NCI-H2081 treated with DMSO at 0.1 percent for 48 hours (cell line): Measurements from ENCODE around the gene IDH3A.
A peak's percentile ranks its signal among the peaks of the same experiment; 100 is the strongest.

ENCODE experiments used
- DNase-seq: peaks from one replicate; lab custom pipeline; 2025; lab: John Stamatoyannopoulos, UW

IDH3A gene

DNA sequence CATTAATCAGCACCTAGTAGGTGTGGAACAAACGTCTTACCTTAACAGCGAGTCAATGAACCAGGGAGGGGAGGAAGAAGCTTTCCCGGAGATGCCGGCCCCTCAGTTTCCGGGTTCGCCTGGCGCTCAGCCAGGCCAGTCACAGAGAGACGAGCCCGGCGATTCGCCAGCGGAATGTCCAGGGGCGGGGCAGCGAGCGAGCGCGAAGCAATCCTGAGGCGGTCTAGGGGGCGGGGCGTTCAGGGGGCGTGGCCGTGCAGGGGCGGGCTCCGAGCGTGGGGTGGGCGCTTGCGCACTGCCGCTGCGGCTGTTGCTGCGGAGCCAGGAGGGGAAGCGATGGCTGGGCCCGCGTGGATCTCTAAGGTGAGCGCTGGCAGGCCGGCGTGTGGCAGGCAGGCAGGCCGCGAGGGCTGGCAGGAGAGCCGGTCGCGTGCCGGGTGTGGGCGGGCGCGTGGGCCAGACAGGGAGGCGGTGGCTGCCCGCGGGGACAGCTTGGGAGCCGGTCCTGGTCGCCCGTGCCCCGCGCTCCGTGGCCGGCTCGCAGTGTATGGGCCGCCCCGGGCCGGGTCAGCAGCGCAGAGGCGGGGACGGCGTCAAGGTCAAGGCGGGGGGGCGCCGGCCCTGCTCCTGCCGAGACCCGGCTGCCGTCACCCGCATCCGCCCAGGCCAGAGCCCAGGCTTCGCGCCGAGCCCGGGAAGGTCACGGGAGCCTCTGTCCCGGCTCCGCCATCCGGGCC lies at the start of gene IDH3A:
IDH3A (plus strand) TSS at position 295 of the 737 bp plus-strand sequence; CDS start at position 337, 42 bp downstream.
- DNase-seq = peak; percentile 81

DNA sequence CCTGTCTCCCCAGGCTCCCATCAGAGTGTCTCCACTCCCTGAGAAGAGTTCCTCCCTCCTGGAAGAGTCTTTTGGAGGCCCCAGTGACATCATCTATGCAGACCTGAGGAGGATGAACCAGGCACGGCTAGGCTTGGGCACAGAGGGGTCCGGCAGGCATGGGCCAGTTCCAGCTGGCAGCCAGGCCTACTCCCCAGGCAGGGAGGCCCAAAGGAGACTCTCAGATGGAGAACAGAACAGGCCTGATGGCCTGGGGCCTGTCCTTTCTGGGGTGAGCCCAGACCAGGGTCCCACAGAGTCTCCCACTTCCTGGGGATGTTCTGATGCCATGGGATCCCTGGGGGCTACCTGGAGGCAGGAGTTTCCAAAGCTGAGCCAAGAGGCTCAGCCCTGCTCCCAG lies 48.3 kb upstream of the IDH3A start:
- DNase-seq = no peak

DNA sequence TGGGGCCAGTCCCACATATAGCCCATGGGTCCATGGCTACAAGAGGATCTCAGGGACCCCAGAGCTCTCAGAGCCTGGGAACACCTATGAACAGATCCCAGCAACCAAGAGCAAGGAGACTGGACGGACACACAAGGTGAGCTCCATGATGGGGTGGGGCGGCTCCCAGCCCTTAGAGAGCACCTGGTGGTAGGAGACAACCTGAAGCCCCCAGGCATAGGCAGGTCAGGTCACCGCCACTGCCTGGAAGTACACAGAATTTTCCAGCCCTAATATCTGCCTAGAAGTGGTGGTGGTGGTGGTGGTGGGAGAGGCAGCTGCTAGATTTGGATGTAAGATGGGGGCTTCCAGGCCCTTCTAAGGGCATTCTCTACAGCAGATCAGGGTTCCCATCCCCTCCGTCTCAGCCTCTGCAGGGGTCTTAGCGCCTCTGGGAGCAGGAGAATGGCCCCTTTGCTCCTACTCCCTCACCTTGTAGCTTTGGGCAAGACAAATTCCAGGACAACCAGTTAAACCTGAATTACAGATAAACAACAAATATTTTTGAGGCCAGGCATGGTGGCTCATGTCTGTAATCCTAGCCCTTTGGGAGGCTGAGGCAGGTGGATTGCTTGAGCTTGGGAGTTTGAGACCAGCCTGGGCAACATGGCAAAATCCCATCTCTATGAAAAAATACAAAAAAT lies 47.6 kb upstream of the IDH3A start:
- no peak for DNase-seq

DNA sequence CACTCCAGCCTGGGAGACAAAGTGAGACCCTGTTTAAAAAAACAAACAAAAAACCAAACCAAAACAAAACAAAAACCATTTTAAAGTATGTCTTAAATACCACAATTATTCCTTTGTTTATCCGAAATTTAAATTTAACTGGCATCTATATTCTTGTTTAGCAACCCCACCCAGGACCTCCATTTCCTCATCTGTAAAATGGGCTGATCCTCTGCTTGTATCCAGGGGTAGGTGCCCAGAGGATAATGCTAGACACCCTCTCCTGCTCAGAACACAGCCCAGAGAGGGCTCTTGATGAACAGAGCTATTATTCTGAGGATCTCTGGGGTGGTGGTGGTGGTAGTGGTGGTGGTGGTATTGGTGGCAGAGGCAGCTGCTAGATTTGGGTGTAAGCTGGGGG lies 47.0 kb upstream of the IDH3A start:
- DNase-seq = no peak

DNA sequence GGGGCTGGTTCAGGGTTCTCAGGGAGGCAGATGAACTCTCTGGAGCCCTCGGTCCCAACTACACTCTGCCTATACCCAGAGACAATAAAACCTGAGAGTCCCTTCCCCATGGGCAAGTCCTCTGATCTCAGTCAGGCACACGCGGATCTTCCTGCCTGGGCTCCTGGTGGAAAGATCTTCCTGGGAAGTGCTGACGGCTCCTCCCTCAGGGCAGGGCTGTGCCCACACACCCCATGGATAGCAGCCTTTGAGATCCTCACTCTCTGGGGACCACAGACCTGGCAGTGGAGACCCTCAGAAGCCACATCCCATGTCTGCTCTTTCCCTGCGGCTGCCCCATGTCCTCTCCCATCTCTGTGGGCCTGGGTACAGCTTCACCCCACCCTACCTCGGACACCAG lies 46.4 kb upstream of the IDH3A start:
- DNase-seq = no peak

DNA sequence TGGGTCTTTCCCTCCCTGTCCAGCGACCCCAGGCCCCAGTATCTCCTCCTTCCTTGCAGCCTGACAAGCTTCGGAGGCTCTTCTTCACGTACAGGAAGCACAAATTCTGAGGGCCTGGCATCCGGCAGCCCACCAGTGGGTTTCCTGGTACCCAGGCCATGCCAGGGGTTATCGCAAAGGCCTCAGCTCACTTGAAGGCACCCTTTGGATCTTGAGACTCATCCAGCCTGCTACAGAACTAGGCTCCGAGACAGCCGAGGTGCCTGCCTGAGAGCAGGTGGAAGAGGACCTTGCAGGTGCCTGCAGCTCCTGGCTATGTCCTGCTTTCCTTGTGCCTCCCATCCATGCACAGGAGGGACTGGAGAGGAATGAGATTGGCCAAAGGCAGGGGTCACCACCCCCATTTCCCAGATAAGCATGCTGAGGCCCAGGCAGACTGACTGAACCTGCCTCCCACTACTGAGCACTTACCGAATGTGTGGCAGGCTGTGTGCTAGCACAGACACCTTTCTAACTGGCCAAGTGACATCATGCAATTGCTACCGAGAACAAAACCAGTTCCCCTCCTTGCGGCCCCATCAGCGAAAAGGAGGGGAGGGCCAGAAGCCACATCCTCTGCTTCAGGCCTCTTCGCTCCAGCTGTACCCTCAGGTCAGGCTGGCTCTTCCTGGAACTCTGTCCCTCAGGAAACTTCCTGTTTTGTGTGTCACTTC lies 45.6 kb upstream of the IDH3A start:
- no peak for DNase-seq

DNA sequence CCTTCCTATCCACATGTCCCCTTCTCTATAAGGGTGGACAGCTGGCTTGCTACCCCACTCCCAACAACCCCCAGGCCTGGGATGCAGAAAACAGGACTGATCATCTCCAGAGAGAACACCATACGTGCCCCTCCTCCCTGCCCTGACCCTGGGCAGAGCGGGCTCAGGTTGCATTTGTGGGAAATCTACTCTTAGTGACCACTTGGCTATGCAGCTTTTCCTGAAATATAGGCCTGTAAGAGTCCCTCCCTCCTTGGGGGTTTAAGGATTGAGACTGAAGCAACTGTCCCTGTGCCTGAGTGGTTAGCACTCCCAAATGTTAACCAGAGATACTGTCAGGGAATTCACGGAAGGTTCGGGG lies 45.1 kb upstream of the IDH3A start:
- no peak for DNase-seq

DNA sequence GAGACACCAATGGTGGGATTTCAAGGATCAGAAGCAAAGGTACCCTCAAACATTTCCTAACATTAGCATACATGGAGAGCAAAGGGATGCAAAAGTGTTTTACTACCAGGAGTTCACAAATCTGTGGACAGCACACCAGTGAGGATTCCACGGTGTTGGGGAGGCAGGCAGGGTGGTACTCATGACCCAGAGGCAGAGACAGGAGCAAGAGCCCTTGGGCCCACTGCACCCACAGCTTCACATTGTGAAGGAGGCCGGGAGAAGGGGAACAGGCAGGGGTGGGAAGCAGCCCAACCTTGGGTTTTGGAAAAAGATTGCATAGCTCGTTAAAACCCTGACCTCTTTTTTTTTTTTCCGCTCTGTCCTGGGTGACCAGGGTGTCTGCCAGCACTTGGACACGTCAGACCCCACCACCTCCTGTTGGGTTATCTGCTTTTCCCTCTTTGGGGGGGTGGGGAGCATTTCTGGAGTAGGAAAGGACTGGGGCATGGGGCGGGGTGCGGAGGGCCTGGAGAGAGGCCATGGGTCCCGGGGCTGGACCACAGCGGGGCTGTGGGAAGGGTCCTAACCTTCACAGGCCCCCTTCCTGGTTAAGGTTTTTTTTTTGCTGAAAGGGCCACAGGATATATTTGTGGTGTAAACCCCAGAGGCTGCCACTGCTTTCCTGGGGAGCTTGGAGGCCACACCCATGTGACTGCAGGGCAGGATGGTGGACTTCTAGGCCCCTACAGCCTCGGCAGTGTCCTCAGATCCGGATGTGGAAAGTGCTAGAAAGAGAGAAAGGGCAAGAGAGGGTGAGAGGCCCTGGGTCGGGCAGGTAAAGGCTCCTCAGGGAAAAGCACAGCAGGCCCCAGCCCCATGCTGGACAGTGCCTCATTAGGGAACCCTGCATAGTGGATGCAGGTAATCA lies 44.3 kb upstream of the IDH3A start:
- DNase-seq = no peak

DNA sequence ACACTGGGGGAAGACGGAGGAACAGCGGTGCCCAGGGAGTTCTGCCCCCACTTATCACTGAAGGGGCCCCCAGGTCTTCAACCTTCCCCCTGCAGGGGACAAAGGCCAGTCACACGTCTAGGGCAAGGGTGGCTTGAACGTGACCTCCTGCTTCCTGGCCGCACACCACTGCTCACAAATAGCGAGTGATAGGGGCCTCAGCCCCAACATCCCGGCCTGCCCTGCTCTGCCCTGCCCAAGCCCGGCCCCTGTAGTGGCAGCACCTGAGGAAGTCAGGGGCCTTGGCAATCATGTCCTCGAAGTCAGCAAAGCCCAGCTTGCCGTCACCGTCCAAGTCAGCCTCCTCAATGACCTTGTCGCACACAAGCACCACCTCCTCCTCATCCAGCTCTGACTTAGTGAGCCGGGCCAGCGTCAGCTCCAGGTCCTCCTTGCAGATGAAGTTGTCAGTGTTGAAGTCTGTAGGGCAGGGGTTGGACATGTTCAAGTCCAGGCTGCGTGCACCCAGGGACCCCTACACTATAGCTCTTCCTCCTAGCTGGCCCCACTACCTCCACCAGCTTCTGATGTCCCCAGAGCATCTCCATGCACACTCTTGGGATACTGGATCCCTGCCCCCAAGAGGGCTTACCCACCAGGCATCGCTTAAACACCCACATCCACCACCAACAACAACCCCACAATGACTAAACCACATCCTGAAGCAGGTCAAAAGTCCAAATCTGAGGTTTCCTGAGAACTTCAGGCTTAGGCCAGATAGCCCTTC lies 43.5 kb upstream of the IDH3A start:
- no peak for DNase-seq

DNA sequence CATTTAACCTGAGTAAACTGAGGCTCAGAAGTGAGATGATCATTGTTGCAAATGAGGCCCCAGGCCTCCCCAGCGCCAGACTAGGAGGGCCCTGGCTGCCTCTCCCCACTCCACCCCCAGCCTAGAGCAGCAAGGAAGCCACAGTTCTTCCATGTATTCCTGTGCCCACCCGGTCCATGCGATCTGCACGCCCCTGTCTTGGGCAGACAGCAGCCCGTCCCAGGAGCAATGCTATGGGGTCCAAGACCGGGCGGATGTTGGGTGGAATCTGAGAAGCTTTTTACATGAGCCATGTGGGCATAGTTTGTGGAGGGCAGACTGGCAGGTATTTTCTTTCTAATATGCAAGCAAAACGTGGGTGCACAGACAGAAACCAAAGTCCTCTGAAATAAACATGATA lies 41.7 kb upstream of the IDH3A start:
- no peak for DNase-seq

DNA sequence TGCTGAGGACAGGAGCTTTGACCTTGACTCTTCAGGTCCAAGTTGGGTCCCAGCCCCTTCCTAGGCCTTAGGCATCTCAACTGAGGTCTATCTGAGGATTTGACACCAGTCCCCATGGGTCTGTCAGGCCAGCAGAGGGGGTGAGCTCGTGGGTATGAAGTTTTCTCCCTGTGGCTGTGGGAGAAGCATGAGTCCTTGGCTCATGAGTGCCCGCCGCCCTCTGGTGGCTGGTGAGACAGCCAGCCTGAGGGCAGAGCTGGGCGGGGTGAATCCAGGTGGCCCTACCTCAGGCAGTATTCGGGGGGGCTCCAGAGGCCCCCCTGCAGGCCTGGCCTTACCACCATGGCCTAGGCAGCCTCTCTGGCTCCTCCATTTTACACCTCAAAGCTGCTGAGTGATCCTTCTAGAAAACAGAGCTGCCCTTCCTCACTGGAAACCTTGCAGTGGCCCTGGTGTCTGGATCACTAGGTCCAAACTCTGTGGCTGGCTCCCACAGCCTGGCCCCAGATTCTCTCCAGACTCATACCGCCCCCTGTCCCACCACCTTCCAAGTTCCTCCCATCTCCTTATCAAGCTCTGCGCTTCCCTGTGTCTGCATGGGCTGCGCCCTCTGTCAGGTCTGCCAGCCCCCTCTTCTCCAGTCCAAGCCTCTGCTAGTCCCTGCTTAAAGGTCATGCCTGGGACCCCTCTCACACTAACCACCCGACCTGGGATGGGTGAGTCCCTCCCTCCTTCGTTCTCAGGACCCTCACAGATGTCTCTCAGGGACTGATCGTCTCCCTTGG lies 40.7 kb upstream of the IDH3A start:
- no peak for DNase-seq

DNA sequence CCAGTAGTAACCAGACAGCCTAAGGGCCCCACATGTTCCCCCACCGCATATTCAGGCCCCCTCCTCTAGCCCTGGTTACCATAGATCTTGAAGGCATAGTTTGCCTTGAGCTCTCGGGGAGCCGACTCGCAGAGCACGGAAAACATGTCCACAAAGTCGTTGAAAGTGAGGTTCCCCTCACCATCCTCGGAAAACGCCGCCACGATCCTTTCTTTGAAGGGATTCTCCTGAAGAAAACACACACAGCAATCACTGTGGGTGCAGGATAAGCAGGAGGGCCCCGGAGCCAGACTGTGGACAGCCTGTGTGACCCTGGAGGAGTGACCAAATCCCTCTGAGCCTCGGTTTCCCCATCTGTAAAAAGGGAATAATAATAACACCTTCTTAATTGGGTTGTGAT lies 40.0 kb upstream of the IDH3A start:
- no peak for DNase-seq

DNA sequence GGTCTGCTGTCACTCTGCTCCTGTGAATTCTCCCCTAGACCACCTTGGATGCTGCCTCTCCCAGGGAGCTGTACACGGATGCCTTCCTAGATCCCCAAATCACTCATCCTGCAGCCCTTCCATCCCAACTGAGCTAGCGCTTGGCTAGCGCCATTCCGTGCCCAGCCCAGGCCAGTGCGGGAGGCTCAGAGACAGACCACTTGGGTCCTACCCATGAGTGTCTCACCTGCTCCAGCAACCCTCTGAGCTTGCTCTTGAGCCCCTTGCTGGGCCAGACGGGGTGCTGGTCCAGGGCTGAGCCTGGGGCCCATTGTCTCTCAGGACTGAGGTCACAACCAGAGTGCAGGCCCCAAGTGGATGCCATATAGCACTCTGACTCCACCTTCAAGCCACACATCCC lies 39.1 kb upstream of the IDH3A start:
- DNase-seq = no peak

DNA sequence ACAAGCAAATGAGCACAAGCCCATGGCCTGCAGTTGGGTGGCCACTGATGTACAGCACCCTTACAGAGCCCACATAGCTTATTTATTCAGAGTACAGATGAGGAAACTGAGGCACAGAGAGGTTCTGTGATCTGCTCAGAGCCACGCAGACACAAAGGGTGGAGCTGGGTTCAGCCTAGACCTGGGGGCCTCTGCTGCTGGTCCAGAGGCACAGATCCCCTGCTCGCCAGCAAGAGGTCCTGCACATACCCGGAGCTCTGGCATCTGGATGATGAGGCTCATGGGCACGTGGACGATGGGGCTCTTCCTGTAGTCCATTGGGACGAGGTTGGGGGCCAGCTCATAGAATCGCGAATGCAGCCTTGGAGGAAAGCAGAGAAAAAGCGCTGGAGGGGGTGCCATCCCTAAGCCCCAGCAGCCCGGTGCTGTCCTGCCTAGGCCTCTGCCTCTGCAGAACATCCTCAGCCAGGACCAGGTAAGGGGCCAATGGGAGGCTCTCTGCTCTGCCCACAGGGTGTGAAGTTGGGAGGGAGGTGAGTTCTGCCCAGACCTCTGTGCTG lies 38.2 kb upstream of the IDH3A start:
- no peak for DNase-seq

DNA sequence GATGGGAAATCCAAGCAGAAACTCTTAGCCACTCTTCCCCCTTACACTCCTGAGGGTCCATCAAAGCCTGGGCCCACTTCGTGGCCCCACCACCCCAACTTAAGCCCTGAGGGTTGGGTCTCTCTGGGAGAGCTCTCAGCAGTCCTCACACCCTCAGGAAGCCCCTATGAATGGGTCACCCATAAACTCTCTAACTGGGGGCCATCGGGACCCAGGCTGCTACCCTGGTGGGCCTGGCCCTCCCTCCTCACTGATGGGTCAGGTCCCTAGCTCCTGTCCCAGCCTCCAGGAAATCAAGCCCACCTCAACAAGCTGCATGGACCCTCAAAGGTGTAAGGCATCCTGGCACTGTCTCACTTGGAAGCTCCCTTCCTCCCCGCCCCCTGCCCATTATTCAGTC lies 37.4 kb upstream of the IDH3A start:
- no peak for DNase-seq

DNA sequence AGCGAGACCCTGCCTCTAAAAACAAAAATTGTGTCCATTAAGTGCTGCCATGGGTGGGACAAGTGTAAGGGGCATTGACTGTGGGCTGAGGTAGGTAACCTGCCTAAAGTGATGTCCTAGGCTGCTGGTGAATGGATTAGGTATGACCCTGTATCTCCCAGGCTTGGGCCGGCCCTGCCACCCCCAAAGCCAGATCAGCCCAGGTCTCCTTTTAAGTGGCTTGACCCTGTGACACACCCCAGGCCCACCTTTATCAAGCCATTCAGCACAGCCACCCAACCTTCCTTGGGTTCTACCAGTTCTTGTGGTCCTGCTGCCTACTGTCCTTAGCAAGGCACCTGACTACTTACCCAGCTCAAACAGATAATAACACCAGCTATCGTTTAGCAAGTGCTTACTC lies 36.6 kb upstream of the IDH3A start:
- no peak for DNase-seq

DNA sequence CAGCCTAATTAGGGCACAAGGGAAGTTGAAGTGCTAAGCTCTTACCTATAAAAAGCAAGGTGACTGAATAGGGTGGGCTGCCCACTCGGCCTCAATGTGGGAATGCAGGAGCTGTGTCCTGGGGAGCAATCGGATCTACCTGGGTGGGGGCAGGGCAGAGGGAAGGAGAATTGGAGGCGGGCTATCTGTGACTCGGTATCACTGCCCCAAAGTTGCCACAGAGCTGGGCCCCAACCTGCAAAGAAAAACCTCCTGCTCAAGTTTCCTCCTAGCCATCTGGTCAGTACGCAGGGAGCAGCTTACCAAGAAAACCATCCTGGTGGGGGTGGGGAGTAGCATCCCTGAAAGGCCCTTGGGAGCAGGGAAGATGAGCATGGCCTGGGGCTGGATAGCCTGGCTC lies 28.6 kb upstream of the IDH3A start:
- DNase-seq = no peak

DNA sequence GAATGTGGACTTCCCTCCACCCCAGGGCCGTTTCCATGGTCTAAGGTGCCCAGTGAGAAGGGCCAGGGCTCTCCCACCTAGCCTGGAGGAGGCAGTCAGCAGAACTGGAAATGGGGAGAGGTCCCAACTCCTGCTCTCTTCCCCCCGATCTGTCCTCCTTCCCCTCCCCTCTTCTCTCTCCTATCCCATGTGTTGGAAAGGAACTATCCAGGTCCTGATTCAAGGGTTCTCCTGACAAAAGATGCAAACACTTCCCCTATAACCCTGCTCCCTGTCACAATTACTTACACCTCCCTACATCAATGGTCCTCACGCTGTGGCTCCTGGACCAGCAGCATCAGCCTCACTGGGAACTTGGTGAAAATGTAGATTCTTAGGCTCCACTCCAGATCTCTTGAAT lies 23.9 kb upstream of the IDH3A start:
- no peak for DNase-seq

DNA sequence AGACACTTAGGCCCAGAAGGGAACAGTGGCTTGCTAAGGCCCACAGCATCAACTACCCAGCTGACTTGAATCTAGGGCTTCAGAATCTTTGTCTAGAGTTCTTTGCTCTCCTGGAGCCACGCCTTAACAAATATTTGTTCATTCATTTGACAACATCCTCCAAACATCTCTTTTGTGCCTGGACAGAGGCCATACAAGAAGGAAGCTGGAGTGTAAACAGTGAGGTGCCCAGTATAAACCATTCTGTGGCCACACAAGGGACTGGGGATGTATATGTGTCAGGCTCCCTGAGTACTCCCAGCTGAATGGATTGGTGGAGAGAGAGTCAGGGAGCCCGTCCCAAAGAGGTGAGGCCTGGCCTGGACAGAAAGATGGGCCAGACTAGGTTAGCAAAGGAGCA lies 21.3 kb upstream of the IDH3A start:
- DNase-seq = no peak

DNA sequence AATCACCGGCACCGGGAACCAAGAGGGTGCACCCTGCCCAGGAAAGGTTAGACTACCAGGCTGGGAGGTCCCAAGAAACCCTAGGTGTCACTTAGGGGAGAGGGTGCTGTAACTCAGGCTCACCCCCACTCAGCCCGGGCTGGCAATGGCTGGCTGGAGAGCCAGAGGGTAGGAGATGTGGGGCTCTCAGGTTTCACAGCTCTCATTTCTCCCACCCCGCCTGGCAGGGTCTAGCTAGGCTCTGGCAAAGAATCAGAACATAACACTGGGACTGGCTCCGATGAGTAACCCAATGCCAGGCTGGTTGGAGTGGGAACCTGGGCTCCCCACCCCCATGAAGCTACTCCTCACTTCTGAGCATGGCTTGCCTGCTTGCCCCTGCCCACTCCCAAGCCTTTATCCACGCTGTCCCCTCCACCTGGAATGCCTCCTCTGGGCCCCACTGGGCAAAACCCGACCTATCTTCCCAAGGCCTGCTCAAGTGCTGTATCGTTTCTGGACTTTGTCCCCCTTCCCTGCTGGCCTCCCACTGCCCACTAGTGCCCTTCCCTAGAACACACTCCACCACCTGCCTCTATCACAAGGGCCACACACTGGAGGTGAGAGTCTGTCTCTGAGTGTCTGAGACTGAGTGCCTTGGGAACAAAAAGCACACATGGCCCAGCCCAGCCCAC lies 19.9 kb upstream of the IDH3A start:
- no peak for DNase-seq
